Stimulated activated CD8-positive, alpha-beta memory T cell treated with anti-CD3 and anti-CD28 coated beads, Interleukin-15, amount 100 ng/mL, for 48 hours (primary cell): ENCODE data around the gene POLD4.

Experiments
- DNase-seq, 2 donors: peaks; one replicate each; pipeline ENCODE4 v3.0.0-alpha.2; 2020; ENCODE audit warnings: low read depth in 2 of 2

The POLD4 gene

DNA sequence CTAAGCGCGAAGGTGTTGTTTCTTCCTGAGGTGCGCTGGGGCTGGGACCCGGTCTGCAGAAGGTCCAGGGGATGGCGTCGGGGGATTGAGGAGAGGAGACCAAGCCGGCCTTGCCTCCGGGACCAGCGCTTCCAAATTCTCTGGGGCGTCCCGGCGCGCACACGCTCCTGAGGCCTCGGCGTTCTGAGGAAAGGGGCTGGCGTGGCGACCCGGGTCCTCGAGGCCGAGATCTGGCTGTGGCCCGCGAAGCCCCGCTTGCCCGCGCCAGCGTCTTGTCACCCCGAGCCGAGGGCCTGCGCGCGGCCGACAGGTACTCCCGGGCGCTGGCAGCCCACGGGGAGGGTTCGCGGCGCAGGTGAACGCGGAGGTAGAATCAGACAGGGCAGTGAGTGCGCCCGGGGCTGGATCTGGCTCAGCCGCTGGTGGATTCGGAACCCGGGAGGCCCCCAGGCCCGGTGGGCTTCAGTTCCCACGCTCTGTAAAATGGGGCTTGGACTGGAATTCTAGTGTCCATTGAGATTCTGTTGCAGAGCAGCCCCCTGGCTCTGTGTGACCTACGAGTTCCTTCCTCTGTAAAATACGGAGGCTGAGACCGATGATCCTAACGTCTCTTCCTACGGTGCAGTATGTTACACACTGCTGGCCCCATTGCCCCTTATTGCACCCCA is 35.3 kb downstream of the POLD4 start:
- no peak for DNase-seq

DNA sequence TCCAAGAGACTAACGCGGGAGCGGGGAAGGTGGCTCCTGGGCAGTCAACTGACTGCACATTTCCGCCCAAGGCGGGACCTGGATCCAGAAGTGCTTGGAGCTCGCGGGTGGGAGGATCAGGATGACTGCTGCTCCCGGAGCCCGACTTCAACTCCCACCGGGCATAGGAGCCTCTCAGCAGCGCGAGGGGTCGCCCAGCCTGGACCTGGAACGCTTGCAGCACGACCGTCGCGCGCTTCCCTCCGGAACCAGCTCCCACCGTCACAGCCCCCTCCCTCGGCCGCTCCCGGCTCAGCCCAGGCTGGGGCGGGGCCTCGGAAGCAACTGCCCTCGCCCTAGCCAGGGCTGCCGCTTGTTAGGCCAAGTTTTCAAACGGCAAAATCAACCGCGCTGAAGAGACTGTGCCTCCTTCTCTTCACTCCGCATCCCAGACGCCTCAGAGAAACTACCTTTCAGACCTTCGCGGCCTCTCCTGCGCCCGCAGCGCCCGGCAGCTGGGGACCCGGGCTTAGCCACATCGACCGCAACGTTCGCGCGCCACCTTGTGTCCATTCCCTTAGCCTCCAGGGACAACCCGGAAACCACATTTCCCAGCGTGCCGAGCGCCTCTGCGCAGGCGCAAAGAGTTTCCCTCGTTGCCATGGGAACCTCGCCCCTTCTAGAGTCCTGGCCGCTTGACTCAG is 36.0 kb downstream of the POLD4 start:
- DNase-seq: peak; percentile 96 to 97

DNA sequence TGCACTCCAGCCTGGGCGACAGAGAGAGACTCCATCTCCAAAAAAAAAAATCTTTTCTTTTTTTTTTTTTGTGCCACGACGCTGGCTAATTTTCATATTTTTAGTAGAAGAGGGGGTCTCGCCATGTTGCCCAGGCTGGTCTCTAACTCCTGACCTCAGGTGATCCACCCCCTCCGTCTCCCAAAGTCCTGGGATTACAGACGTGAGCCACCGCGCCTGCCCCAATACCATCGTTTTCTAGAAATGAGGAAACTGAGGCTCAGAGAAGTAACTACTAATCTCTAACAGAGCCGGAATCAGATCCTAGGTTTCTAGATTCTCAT is 36.5 kb downstream of the POLD4 start:
- DNase-seq: no peak

DNA sequence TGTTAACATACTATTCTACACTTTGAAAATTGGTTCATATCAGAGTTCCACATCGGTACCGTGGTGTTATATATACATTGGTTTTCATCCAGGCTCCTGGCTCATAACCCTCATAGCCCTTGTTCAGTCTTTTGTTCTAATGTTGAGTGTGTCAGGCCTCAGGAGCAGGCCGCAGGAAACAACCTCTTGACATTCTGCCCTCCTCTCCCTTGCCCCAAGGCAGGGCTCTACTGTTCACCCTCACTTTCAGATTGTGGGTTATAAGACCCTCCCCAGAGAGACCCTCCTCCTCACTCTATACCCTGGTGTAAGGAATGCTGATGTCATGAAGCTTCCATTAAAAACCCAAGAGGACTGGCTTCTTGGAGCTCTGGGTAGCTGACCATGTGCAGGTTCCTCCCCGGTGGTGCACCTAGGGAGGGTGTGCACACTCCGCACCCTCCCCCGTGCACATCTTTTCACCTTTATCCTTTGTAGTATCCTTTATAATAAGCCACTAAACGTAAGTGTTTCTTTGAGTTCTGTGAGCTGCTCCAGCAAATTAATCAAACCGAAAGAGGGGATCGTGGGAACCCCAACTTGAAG is 37.9 kb downstream of the POLD4 start:
- DNase-seq: no peak

DNA sequence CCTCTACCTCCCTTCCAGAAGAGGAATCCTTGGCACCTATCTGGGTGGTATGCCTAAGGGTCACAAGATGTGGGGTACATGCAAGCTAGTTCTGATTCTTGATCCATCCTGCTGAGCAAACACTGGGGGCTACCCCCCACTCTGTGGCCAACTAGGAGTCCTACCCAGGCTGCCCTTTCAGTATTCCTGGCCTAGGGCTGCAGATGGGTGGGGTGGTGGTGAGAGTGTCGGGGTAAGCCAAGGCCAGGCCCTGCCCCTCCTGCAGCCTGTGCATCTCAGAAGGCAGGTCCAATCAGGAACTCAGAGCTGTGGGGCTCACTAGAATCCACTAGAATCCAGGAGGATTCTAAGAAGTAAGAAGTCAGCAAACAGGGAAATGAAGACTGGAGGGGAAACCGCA is 39.1 kb downstream of the POLD4 start:
- no peak for DNase-seq

DNA sequence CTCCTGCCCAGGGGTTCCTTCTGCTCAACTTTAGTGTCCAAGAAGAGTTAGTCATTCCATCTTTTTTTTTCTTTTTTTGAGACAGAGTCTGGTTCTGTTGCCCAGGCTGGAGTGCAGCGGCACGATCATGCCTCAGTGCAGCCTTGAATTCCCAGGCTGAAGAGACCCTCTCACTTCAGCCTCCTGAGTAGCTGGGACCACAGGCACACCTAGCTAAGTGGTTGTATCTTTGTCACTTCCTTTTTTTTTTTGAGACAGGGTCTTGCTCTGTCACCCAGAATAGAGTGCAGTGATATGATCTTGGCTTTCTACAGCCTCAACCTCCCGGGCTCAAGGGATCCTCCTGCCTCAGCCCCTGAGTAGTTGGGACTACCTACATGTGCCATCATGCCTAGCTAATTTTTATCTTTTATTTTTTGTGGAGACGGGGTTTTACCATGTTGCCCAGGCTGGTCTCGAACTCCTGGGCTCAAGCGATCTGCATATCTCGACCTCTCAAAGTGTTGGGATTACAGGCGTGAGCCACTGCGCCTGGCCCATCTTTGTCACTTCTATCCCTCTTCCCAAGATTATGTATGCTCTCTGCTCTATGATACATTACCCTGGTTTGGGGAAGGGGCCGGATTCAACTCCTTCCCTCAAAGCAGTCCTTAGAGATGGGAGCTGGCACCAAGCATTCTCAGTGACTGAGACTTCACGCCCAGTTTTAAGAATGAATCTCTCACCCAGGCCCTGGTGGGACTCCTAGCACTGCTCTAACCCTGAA is 40.0 kb downstream of the POLD4 start:
- DNase-seq: no peak

DNA sequence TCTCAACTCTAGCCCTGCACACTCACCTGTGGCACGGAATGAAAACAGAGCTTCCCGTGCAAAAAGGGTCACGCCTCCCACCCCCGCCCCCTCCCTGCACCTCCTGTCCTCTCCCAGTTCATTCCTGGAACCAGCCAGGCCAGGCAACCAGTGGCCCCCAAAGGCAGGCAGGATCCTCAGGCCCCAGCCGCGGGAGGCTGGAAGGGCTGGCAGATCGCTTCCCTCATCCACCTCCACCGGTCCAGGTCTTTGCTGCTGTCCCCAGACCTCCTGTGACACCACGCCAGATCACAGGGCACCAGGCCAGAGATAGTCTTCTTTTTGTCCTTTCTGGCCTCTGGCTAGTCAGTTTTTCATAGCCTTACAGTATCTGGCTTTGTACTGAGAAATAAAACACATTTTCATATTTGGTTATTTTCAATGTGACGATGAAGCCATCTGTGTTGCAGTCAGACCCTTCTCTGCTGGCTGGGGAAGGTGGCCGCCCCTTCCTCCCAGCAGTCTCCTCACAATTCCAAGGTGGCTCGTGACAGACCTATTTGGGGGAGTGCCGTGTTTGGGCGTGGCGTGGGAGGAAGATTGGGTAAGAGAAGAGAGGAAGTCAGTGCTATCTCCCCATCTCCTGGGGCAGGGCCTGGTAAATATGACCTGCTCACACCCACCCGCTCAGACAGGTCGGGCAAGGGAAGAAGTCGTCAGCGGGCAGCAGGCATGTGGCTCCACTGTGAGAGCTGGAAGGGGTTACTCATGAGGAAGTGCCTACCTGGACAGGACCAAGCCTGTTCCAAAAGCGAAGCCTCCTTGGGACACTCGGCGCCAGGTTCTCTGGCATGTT is 40.9 kb downstream of the POLD4 start:
- no peak for DNase-seq

DNA sequence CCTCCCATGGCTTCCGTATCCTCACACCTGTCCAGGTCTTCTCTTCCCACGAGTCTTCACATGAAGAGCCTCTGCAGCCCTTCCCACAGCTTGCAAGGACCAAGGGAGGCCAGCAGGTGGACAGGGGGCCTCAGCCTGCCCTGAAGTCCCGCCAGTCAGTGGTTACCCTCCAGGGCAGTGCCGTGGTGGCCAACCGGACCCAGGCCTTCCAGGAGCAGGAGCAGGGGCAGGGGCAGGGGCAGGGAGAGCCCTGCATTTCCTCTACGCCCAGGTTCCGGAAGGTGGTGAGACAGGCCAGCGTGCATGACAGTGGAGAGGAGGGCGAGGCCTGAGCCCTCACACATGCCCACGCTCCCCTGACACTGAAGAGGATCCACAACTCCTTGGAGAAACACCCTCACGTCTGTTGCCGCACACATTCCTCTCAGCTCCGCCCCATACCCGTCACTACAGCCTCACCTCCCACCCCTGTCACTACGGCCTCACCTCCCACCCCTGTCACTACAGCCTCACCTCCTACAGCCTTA is 41.7 kb downstream of the POLD4 start:
- DNase-seq: no peak

DNA sequence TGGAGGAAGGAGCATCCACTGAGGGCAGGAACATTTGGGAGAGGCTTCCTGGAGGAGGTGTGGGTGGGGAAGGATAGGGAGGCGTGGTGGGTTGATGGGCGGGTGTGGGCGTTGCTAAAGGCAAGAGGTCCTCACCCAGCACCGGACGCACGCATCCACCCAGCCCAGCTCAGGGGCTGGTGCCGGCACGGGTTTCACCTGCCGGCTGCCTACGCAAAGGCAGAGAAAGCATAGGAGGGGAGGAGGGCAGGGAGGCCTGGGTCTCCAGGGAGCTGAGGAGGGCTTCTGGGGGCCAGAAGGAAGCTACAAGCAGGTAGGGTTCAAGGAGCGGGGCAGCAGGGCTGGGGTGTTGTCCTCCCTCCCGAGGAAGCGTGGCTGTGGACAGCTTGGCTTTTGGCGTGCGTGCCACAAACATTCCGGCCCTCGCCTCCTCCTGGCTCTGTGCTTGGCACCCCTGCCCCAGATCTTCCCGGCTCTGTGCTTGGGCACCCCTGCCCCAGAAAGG is 42.2 kb downstream of the POLD4 start:
- DNase-seq: no peak

DNA sequence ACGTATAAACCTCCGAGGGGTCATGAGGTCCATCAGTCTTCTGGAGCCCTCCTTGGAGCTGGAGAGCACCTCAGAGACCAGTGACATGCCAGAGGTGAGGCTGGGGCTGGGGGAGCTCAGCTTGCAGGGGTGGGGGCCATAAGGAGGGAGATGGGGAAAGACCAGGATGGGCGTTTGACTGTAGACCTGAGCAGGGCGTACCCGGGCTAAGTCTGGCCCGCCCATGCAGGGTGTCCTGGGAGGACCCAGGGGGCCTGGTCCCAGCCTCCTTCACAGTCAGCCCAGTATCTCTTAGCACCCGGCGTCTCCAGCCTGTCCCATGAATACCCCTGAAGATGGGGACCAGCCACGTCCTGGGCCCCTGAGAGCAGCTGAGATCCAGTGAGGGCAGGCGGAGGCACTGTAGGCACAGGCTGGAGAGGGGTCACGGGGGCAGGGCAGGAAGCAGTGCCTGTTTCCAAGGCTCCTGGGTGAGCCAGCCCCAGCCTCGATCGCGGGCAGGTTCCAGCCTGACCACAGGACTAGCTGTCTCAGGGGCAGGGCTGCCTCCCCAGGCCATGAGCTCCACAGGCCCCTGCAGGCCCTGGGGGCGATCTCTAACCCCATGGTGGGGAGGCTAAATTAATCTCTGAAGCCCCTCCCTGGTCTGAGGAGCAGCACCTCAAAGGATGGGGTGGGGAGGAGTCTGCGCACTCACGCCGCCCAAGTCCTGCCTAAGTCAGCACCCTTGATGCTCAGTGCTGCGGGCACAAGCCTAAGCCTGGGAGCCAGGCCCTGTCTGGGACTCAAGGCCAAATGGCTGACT is 42.9 kb downstream of the POLD4 start:
- no peak for DNase-seq

DNA sequence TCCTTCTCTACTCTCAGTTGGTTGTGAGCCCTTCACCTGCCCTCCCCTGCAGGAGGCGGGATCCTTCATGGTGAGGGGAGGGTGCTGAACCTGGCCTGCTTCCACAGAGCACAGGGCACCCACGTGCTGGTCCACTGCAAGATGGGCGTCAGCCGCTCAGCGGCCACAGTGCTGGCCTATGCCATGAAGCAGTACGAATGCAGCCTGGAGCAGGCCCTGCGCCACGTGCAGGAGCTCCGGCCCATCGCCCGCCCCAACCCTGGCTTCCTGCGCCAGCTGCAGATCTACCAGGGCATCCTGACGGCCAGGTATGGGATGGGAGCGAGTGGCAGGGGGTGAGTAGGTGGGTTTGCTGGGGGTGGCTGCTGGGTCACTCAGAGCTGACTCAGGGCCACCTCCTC is 43.7 kb downstream of the POLD4 start:
- DNase-seq: no peak

DNA sequence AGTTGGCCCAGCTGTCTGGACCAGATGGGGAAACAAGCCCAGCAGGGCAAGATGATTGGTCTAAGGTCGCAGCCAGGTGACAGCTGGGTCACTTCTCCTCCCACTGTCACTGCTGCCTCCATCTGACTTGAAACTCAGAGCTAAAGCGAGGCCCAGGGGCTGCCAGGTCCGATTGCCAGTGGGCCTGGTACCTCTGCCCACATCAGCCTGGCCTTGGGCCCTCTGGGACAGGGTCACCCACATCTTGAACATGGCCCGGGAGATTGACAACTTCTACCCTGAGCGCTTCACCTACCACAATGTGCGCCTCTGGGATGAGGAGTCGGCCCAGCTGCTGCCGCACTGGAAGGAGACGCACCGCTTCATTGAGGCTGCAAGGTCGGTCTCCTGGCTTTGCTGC is 44.2 kb downstream of the POLD4 start:
- DNase-seq: no peak

DNA sequence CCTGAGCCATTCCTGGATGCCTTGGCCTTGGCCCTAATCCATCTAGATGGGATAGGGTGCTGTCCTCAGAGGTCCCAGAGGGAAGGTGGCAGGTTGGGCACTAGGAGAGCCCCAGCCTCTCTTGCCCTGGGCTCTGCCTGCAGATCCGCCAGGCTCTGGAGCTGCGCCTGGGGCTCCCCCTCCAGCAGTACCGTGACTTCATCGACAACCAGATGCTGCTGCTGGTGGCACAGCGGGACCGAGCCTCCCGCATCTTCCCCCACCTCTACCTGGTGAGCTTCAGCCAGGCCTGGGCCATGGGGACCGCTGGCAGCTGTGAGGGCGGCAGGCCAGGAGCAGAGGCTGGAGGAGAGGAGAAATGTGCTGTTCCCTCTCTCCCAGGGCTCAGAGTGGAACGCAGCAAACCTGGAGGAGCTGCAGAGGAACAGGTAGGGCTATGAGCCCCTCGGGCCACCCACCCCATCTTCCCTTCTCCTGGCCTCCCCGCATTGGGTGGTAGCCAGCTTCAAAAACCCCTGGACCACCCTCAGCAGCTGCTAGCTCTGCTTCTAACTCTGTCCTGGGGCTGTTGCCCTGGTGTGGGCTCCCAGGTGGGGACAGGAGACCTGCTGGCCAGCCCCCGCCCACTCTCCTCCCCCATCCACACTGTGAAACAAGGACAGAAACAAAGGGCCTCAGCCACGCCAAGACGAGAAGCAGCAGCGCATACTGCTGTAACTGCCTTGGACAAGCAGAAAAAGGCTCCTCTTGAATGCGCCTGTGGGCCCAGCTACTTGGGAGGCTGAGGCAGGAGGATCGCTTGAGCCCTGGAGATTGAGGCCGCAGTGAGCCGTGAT is 45.1 kb downstream of the POLD4 start:
- no peak for DNase-seq

DNA sequence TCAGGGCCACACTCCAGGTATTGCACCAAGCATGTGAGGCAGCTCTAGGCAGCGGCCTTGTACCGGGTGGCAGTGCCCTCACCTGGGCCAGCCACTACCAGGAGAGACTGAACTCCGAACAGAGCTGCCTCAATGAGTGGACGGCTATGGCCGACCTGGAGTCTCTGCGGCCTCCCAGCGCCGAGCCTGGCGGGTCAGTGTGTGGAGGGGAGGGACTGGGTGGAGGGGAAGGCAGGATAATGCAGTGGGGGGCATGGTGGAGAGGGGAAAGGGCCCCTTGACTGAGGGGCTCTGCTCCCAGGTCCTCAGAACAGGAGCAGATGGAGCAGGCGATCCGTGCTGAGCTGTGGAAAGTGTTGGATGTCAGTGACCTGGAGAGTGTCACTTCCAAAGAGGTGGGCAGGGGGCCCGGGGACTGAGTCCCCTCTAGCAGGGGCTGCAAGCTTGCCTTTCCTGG is 45.8 kb downstream of the POLD4 start:
- DNase-seq: no peak

DNA sequence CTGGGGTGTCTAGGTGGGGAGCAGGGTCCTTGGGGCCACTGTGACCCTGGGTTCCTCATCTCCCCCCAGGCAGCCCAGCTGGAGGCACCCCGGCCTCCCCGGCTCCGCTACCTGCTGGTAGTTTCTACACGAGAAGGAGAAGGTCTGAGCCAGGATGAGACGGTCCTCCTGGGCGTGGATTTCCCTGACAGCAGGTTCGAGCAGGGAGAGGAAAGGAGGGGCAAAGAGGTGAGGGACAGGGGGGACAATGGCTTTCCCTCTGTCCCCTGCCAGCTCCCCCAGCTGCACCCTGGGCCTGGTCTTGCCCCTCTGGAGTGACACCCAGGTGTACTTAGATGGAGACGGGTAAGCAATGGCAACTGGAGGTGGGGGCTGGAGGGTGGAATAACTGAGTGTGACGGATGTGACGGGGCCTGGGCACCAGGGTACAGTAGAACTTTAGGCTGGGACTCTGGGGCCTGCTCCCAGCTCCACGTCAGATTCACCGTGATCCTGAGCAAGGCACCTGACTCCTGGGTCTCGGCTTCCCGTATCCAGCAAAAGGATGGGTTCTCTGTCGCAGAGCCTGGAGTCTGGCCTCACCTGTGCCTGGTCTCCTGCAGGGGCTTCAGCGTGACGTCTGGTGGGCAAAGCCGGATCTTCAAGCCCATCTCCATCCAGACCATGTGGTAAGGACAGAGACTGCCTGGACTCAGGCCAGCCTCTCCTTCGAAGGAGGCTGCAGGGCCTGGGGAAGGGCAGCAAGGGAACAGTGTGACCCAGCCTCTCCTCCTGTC is 46.4 kb downstream of the POLD4 start:
- no peak for DNase-seq

DNA sequence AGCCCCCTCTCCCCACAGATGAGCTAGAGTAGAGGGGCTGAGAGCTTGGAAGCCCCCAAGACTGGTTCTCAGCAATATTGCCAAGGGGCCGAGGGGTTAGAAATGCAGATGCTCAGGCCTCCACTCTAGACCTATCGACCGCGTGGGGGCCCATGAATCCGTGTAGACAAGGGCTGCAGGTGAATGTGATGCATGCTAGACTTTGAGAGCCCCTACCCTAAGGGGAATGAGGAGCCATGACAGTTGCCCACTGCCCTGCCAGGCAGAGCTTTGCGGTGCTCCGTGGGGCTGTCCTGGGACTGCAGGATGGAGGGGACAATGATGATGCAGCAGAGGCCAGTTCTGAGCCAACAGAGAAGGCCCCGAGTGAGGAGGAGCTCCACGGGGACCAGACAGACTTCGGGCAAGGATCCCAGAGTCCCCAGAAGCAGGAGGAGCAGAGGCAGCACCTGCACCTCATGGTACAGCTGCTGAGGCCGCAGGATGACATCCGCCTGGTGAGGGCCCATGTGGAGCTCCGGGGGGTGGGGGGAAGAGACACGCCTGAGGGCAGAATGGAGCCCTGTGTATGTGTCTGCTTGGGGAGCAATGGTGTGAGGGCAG is 48.7 kb downstream of the POLD4 start:
- no peak for DNase-seq

DNA sequence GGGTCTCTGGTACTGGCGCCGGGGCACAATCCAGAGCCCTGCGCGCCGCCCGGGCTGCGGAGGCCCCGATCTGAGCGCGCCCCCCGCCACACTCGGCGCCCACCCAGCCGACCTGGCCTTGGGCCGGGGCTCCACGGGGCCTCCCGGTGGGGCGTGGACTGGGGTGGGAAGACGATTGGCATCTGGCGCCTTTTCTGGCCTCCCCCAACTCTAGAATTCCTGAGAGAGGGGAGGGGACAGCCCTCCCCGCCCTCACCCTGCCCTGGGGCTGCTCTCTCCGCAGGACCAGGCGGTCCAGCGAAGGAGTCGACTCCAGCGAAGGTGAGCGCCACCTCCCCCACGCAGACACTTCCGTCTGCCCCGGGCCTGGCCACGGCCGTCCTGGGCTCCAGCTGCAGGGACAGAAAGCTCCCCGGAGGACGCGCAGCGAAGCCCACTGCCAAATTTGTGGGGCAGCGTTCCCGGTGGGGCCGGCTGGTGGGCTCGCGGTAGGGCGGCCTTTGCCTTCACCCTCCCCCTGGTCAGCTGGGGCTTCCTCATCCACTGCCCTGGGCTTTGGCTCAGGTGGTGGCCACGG is 49.4 kb downstream of the POLD4 start:
- DNase-seq: no peak
